ENCODE measurements around the gene ZNF518B. TPM values are rescaled to one million over a fixed set of nuclear protein-coding genes. Genes with fewer than 3 reads are reported as not detected.

The ZNF518B gene
- total and polyA plus RNA-seq, 9 of the 15 experiments (the other 6 are each of a cell fraction or from before 2014, with no cell fraction given): 13.1 to 48.9 (median 37.5) TPM

DNA sequence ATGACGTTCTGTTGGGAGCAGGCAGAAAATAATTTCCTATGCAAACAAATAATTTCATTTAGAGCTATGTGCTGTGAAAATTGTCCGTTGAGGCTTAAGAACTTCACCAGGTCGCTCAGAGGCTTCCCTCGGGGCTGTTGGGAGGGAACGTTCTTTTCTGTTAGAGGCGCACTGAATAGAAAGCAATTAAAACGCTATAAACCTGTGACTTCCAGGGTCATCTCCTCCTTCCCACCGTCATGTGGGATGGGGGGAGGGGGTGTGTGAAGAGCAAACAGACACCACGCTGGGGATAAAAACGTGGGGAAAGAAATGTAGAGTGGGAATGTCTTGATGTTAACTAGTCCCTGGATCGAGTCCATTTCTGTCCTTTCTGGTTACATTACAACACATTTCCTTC lies 35.2 kb upstream of the ZNF518B start:
- intact Hi-C loops (cut with micrococcal nuclease) (no loop called here), in situ Hi-C loops (cut with MboI) (no loop called here)
- H3K9ac ChIP-seq (ENCODE audit: insufficient read depth in 1 of 2, low read depth in 2 of 2, low read length in 2 of 2): no peak overlapping the region
- H2AFZ ChIP-seq (ENCODE audit: low read depth, low read length): no peak overlapping the region; the same call in 1 of the 2 replicates
- H3K27ac ChIP-seq (ENCODE audit: extremely low read depth, low read depth, low read length): no peak overlapping the region
- ChIA-PET POLR2A (interaction anchor here (1.9 kb wide), 1 partner anchor 11 kb away, joined by 6 read pairs; no protein-coding TSS in a partner anchor), CTCF (ENCODE audit: low intra/inter-chr PET ratio) (no interaction called here)
- BruUV-seq (replicated peaks): no TSS peak
- H3K9me1 ChIP-seq (ENCODE audit: control insufficient read depth, insufficient read depth, low read length): no peaks in the 10 kb centered on the region
- H3K4me3 ChIP-seq: no peak overlapping the region
- H3K27me3 ChIP-seq (ENCODE audit: control insufficient read depth in 2 of 2, insufficient read depth in 2 of 2, low read length in 2 of 2): no peaks in the 10 kb centered on the region
- no peak overlapping the region for H3K4me2 ChIP-seq (ENCODE audit: insufficient read depth, low read length)
- no peak for FAIRE-seq
- 20% methylated on average over 11 of the region's 11 CpGs for WGBS (ENCODE audit: insufficient coverage, low coverage, missing lambda C conversion rate)
- H3K4me1 ChIP-seq (replicated peaks in 1 of 2; ENCODE audit: control insufficient read depth in 2 of 2, insufficient read depth in 2 of 2, low read length in 2 of 2): peaks cover 0 to 7% of the 10 kb centered on the region in 2 experiments; a peak in 3 of 5 replicates
- DNase-seq (ENCODE audit: extremely low read depth in 1 of 4, low spot score in 3 of 4): no peak
- no peak for ATAC-seq
- no peaks in the 10 kb centered on the region for H4K20me1 ChIP-seq (replicated peaks; ENCODE audit: control insufficient read depth, insufficient read depth, low read length)
- H3K9me3 ChIP-seq (replicated peaks; ENCODE audit: control insufficient read depth, insufficient read depth, low read depth, low read length): no peaks in the 10 kb centered on the region
- no peaks in the 10 kb centered on the region for H3K79me2 ChIP-seq (ENCODE audit: control insufficient read depth, insufficient read depth, low read length)
- no peaks in the 10 kb centered on the region for H3K36me3 ChIP-seq (ENCODE audit: control insufficient read depth, insufficient read depth, low read length)
- TF ChIP-seq, protein P1, sequence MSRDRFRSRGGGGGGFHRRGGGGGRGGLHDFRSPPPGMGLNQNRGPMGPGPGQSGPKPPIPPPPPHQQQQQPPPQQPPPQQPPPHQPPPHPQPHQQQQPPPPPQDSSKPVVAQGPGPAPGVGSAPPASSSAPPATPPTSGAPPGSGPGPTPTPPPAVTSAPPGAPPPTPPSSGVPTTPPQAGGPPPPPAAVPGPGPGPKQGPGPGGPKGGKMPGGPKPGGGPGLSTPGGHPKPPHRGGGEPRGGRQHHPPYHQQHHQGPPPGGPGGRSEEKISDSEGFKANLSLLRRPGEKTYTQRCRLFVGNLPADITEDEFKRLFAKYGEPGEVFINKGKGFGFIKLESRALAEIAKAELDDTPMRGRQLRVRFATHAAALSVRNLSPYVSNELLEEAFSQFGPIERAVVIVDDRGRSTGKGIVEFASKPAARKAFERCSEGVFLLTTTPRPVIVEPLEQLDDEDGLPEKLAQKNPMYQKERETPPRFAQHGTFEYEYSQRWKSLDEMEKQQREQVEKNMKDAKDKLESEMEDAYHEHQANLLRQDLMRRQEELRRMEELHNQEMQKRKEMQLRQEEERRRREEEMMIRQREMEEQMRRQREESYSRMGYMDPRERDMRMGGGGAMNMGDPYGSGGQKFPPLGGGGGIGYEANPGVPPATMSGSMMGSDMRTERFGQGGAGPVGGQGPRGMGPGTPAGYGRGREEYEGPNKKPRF (IDR thresholded peaks at IDR 0.05; ENCODE audit: low read depth, low read length): no peak
- TF ChIP-seq, protein P2, sequence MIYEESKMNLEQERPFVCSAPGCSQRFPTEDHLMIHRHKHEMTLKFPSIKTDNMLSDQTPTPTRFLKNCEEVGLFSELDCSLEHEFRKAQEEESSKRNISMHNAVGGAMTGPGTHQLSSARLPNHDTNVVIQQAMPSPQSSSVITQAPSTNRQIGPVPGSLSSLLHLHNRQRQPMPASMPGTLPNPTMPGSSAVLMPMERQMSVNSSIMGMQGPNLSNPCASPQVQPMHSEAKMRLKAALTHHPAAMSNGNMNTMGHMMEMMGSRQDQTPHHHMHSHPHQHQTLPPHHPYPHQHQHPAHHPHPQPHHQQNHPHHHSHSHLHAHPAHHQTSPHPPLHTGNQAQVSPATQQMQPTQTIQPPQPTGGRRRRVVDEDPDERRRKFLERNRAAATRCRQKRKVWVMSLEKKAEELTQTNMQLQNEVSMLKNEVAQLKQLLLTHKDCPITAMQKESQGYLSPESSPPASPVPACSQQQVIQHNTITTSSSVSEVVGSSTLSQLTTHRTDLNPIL (CRISPR knock-in tag; IDR thresholded peaks at IDR 0.05): no peak
- TF ChIP-seq TCFL5 (CRISPR knock-in tag; conservative IDR thresholded peaks at IDR 0.05) (no peak), BRCA1 (IDR thresholded peaks at IDR 0.05) (no peak), BRCA1 (CRISPR knock-in tag; IDR thresholded peaks at IDR 0.05) (no peak), SMAD1 (IDR thresholded peaks at IDR 0.05; ENCODE audit: low read depth, low read length, partially characterized antibody) (no peak), U2AF2 (optimal IDR thresholded peaks at IDR 0.05; ENCODE audit: low read depth, low read length) (no peak), RBM17 (IDR thresholded peaks at IDR 0.05; ENCODE audit: borderline replicate concordance, low read depth, low read length) (no peak), MEF2A (IDR thresholded peaks at IDR 0.05; ENCODE audit: control insufficient read depth, low read depth, low read length) (no peak), STAT5B (CRISPR knock-in tag; IDR thresholded peaks at IDR 0.05) (no peak), SRSF3 (IDR thresholded peaks at IDR 0.05; ENCODE audit: insufficient read depth, low read length) (no peak), POLR2H (tag; IDR thresholded peaks at IDR 0.05; ENCODE audit: low read depth) (no peak), HNRNPL (IDR thresholded peaks at IDR 0.05; ENCODE audit: low read depth, low read length) (no peak), CCNT2 (IDR thresholded peaks at IDR 0.05; ENCODE audit: borderline replicate concordance, extremely low read depth, insufficient read length, low read depth, low read length) (no peak), TEAD4 (IDR thresholded peaks at IDR 0.05; ENCODE audit: low read length) (no peak), TEAD4 (CRISPR knock-in tag; IDR thresholded peaks at IDR 0.05; ENCODE audit: borderline replicate concordance) (no peak), FOSL1 (tag; conservative IDR thresholded peaks at IDR 0.05) (no peak), ZNF165 (CRISPR knock-in tag; IDR thresholded peaks at IDR 0.05; ENCODE audit: borderline replicate concordance) (no peak)
- TF ChIP-seq, protein P3, sequence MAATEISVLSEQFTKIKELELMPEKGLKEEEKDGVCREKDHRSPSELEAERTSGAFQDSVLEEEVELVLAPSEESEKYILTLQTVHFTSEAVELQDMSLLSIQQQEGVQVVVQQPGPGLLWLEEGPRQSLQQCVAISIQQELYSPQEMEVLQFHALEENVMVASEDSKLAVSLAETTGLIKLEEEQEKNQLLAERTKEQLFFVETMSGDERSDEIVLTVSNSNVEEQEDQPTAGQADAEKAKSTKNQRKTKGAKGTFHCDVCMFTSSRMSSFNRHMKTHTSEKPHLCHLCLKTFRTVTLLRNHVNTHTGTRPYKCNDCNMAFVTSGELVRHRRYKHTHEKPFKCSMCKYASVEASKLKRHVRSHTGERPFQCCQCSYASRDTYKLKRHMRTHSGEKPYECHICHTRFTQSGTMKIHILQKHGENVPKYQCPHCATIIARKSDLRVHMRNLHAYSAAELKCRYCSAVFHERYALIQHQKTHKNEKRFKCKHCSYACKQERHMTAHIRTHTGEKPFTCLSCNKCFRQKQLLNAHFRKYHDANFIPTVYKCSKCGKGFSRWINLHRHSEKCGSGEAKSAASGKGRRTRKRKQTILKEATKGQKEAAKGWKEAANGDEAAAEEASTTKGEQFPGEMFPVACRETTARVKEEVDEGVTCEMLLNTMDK (IDR thresholded peaks at IDR 0.05; ENCODE audit: borderline replicate concordance, insufficient read depth, low read depth, low read length, poor library complexity, severe bottlenecking): no peak

Measured in K562 (cell line).